ENCODE results near the gene CKLF.

Gene CKLF

GRCh38 chr16:66560107-66560506 lies 7.7 kb downstream of the CKLF start:
- TF ChIP-seq POLR2AphosphoS5 (IDR thresholded peaks at IDR 0.05; ENCODE audit: low read depth, low read length) (no peak), FOXP2 (optimal IDR thresholded peaks at IDR 0.05; ENCODE audit: borderline replicate concordance, extremely low read depth, extremely low read length, insufficient read depth) (no peak), REST (IDR thresholded peaks at IDR 0.05; ENCODE audit: insufficient read depth in 1 of 2, low read depth in 2 of 2, low read length in 2 of 2) (no peak), SIN3A (IDR thresholded peaks at IDR 0.05; ENCODE audit: borderline replicate concordance, insufficient read depth, low read length) (no peak), TAF1 (IDR thresholded peaks at IDR 0.05; ENCODE audit: borderline replicate concordance, insufficient read depth, low read length) (no peak)

GRCh38 chr16:66561381-66562080 lies 9.2 kb downstream of the CKLF start:
- no peak for TF ChIP-seq POLR2AphosphoS5 (IDR thresholded peaks at IDR 0.05; ENCODE audit: low read depth, low read length)
- TF ChIP-seq REST (IDR thresholded peaks at IDR 0.05; ENCODE audit: insufficient read depth in 1 of 2, low read depth in 2 of 2, low read length in 2 of 2): no peak
- no peak for TF ChIP-seq SIN3A (IDR thresholded peaks at IDR 0.05; ENCODE audit: borderline replicate concordance, insufficient read depth, low read length)
- no peak for TF ChIP-seq TAF1 (IDR thresholded peaks at IDR 0.05; ENCODE audit: borderline replicate concordance, insufficient read depth, low read length)
- TF ChIP-seq FOXP2 (optimal IDR thresholded peaks at IDR 0.05; ENCODE audit: borderline replicate concordance, extremely low read depth, extremely low read length, insufficient read depth): no peak

GRCh38 chr16:66562409-66562808 lies 10.0 kb downstream of the CKLF start:
- TF ChIP-seq TAF1 (IDR thresholded peaks at IDR 0.05; ENCODE audit: borderline replicate concordance, insufficient read depth, low read length): no peak
- no peak for TF ChIP-seq POLR2AphosphoS5 (IDR thresholded peaks at IDR 0.05; ENCODE audit: low read depth, low read length)
- TF ChIP-seq REST (IDR thresholded peaks at IDR 0.05; ENCODE audit: insufficient read depth in 1 of 2, low read depth in 2 of 2, low read length in 2 of 2): no peak
- no peak for TF ChIP-seq SIN3A (IDR thresholded peaks at IDR 0.05; ENCODE audit: borderline replicate concordance, insufficient read depth, low read length)
- TF ChIP-seq FOXP2 (optimal IDR thresholded peaks at IDR 0.05; ENCODE audit: borderline replicate concordance, extremely low read depth, extremely low read length, insufficient read depth): no peak

GRCh38 chr16:66562986-66563385 lies 10.6 kb downstream of the CKLF start:
- TF ChIP-seq SIN3A (IDR thresholded peaks at IDR 0.05; ENCODE audit: borderline replicate concordance, insufficient read depth, low read length) (no peak), FOXP2 (optimal IDR thresholded peaks at IDR 0.05; ENCODE audit: borderline replicate concordance, extremely low read depth, extremely low read length, insufficient read depth) (no peak), POLR2AphosphoS5 (IDR thresholded peaks at IDR 0.05; ENCODE audit: low read depth, low read length) (no peak), REST (IDR thresholded peaks at IDR 0.05; ENCODE audit: insufficient read depth in 1 of 2, low read depth in 2 of 2, low read length in 2 of 2) (no peak), TAF1 (IDR thresholded peaks at IDR 0.05; ENCODE audit: borderline replicate concordance, insufficient read depth, low read length) (no peak)
